Heart left ventricle (tissue), 16 donors: ENCODE data around the gene LXN. TPM values are rescaled to one million over a fixed set of nuclear protein-coding genes. Genes with fewer than 3 reads are reported as not detected.

Experiments
- ATAC-seq, 4 donors: fragments of 200-7000 bp; cut with Tn5 transposase; one replicate each; pipeline ENCODE4 v1.9.1; 2020 to 2022; ENCODE audit warnings: moderate library complexity in 4 of 4, mild to moderate bottlenecking in 3 of 4, moderate number of reproducible peaks in 1 of 4
- DNase-seq, 5 donors: peaks; one replicate each; pipeline ENCODE4 v3.0.0-alpha.2; 2020
- H3K27ac ChIP-seq, 12 donors: fragments of 200-600 bp; sonication (generic) in 4 of 12; one replicate each; pipeline versions ENCODE4 v1.5.0 to v1.8.0; 2016 to 2022; ENCODE audit warnings: mild to moderate bottlenecking in 2 of 12
- H3K27me3 ChIP-seq, 9 donors: fragments of 200-600 bp; sonication (generic) in 2 of 9; one replicate each; pipeline versions ENCODE4 v1.5.1 to v1.8.0; 2016 to 2022; ENCODE audit warnings: mild to moderate bottlenecking in 3 of 9
- H3K36me3 ChIP-seq, 9 donors: fragments of 200-600 bp; sonication (generic) in 2 of 9; one replicate each; pipeline versions ENCODE4 v1.5.0 to v1.8.0; 2018 to 2022; ENCODE audit warnings: mild to moderate bottlenecking in 2 of 9
- H3K4me1 ChIP-seq, 12 donors: fragments of 200-600 bp; sonication (generic) in 4 of 12; one replicate each; pipeline versions ENCODE4 v1.5.0 to v1.8.0; 2016 to 2022; ENCODE audit warnings: mild to moderate bottlenecking in 3 of 12
- H3K4me3 ChIP-seq, 12 donors: fragments of 200-600 bp; sonication (generic) in 4 of 12; one replicate each; pipeline versions ENCODE4 v1.5.0 to v1.8.0; 2017 to 2022; ENCODE audit warnings: mild to moderate bottlenecking in 9 of 12, moderate library complexity in 4 of 12
- H3K9me3 ChIP-seq, 12 donors: fragments of 200-600 bp; sonication (generic) in 4 of 12; one replicate each; pipeline versions ENCODE4 v1.5.0 to v1.8.0; 2016 to 2022; ENCODE audit warnings: mild to moderate bottlenecking in 1 of 12
- POLR2A ChIP-seq, 2 donors: fragments of 450-650 bp; IDR thresholded peaks; one replicate each; pipeline ENCODE4 v1.6.1; 2017; ENCODE audit warnings: antibody characterized with exemption in 2 of 2, mild to moderate bottlenecking in 2 of 2, moderate library complexity in 2 of 2
- WGBS, 4 donors: extraction: QIAGEN DNeasy Blood & Tissue Kit in 2 of 4; methylation state at CpG; one replicate each; pipeline versions ENCODE4 v1.1.5 to v1.1.7; 2013 to 2018; 5-methylcytosine and 5-hydroxymethylcytosine counted together
- intact Hi-C, 10 donors: fragments of 100-400 bp; cut with DNase I; formaldehyde crosslinking; loops; one replicate each; pipeline versions ENCODE4 v1.11.1 to v1.14.2; 2022
- polyA plus RNA-seq, 2 donors: library from polyadenylated mRNA; stranded (reverse); fragments of 200-250 nt; gene quantifications; one replicate each; pipeline ENCODE4 v1.2.3, GENCODE V29; 2013
- total RNA-seq, 9 donors: library from RNA; depleted of rRNA in 2 of 9; stranded (reverse); fragments of >200 nt in 2 of 9; fragmentation: NEBNext Ultra II Directional in 3 of 9; extraction: Animal tissue kit (Norgen Biotek cat#: 25700) in 3 of 9; gene quantifications; one replicate each; pipeline versions ENCODE4 v1.1.0 to v1.2.4, GENCODE V29; 2016 to 2023
- TF ChIP-seq, protein P1 (sequence below), 12 donors: fragments of 200-600 bp; sonication (generic) in 4 of 12; IDR thresholded peaks; one replicate each; pipeline versions ENCODE4 v1.5.0 to v1.8.0; 2018 to 2022; ENCODE audit warnings: antibody characterized with exemption in 12 of 12, mild to moderate bottlenecking in 5 of 12
- donor health status: ischemic (EF 13 %, LVEDD 7.1; RV severe dilation, severe dysfunction).
- donor health status: healthy with polysubstance abuse.
- donor health status: DM: no; HTN: yes; CAD: no.
- donor health status: DM: no; HTN: no; CAD: no.
- donor health status: ischemic (EF 25% LVEDD 6.9; RV normal size, moderate dysfunction).
- donor health status: ischemic (EF 25% LVEDD 5.7; RV mildly dilated, moderate dysfunction).
- donor health status: healthy.
- donor health status: DM: yes; HTN: yes; CAD: no.
- donor health status: ischemic (EF 35%, LVEDD 5.7; RV mildly dilated, moderate dysfunction).
- donor health status: nonischemic (EF 11% LVEDD 7.7; RV severe dilation, severe dysfunction).
- donor health status: DM: yes; HTN: yes; CAD: no.
- donor health status: PGD.
- donor health status: ischemic (EF 29% LVEDD 5.4; RV normal size, mild dysfunction).
- donor health status: nonischemic (EF 23%, LVEDD 6.1; RV moderate dilation, normal function).

The LXN gene
- total and polyA plus RNA-seq, 11 donors = 2.3 to 21.8 (median 3.5) TPM

DNA sequence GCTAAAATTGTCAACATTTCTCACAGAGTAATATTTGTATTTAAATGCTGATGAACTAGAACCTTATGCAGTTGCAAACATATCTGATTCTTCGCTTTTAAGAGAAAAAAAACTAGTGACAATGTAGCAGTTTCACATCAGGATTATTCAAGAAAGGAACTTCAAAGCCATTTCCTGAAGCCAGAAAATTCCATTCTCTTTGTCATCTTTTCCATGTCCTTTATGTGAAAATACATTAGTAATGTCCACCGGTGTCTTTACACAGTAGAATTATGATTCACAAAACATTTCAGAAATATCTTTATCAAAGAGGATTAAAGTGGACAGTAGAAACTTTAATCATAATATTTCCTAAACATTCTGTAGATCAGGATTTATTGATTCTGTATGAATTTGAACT lies 12.7 kb upstream of the LXN start:
- ATAC-seq = no peak
- Histone ChIP-seq H3K27ac (no peak overlapping the region), H3K4me3 (no peak overlapping the region), H3K4me1 (no peaks in the 10 kb centered on the region), H3K9me3 (no peaks in the 10 kb centered on the region), H3K27me3 (no peaks in the 10 kb centered on the region), H3K36me3 (peaks cover 0 to 85% (median 40%) of the 10 kb centered on the region in 9 donors)
- intact Hi-C loops = no loop called here
- DNase-seq = no peak
- no peak for TF ChIP-seq POLR2A (IDR thresholded peaks at IDR 0.05)
- TF ChIP-seq, protein P1, sequence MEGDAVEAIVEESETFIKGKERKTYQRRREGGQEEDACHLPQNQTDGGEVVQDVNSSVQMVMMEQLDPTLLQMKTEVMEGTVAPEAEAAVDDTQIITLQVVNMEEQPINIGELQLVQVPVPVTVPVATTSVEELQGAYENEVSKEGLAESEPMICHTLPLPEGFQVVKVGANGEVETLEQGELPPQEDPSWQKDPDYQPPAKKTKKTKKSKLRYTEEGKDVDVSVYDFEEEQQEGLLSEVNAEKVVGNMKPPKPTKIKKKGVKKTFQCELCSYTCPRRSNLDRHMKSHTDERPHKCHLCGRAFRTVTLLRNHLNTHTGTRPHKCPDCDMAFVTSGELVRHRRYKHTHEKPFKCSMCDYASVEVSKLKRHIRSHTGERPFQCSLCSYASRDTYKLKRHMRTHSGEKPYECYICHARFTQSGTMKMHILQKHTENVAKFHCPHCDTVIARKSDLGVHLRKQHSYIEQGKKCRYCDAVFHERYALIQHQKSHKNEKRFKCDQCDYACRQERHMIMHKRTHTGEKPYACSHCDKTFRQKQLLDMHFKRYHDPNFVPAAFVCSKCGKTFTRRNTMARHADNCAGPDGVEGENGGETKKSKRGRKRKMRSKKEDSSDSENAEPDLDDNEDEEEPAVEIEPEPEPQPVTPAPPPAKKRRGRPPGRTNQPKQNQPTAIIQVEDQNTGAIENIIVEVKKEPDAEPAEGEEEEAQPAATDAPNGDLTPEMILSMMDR (IDR thresholded peaks at IDR 0.05) = no peak
- WGBS, 4 donors = 86 to 89% (median 87%) methylated on average over 2 of the region's 2 CpGs

DNA sequence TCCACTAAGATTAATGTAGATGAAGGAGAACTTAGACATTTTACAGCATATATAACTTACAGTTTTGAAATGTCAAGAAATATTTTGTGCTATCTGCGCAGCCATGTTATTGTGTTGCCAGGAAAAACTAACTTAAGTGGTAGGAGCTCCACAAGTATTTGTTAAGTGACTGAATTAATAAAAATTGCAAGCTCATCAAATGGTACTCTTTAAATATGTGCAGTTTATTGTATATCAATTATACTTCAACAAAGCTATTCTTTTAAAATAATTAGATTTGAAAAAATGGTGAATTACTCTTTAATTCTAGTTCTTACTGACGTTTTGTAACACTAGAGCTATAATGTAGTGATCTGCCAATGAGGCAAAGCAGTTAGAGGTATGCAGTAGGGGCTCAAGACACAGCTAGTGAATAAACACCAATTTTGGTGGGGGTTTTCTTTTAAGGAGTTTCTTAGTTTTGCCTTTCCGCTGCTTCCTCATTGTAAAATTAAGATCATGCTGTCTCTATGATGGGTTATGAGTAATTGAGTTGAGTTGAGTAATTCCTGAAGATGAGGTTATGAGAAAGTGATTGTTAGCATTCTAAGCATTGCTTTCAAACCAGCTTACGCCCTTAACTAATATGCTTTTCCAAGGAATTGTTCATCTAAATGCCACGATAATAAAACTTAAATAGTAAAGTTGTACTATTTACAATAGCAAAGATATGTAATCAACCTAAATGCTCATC lies 10.9 kb upstream of the LXN start:
- Histone ChIP-seq H3K27me3 (no peaks in the 10 kb centered on the region), H3K36me3 (peaks cover 0 to 82% (median 43%) of the 10 kb centered on the region in 9 donors), H3K27ac (no peak overlapping the region), H3K4me3 (no peak overlapping the region), H3K4me1 (no peaks in the 10 kb centered on the region), H3K9me3 (no peaks in the 10 kb centered on the region)
- DNase-seq (no peak), ATAC-seq (no peak)
- TF ChIP-seq, protein P1 (IDR thresholded peaks at IDR 0.05) = no peak
- TF ChIP-seq POLR2A (IDR thresholded peaks at IDR 0.05) = no peak
- 89 to 98% (median 95%) methylated on average over 5 of the region's 5 CpGs for WGBS, 4 donors
- intact Hi-C loops = no loop called here

DNA sequence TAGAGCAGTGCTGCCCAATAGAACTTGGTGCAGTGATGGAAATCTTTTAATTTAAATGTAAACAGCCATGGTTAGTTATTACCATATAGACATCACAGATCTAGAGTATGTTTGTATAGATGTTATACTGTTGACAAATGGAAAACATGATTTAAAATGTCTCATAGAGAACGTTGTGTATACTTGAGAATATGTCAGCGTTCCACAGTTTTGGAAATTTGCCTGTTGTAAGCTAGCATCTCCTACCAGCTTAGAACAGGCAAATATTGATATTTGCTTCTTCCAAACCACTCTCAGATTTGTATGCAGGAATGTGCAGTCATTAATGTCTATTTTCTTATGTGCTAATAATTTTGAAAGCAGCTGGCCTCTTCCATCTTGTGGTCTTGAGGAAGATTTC lies 8.4 kb upstream of the LXN start:
- H3K27ac ChIP-seq = no peak overlapping the region
- TF ChIP-seq POLR2A (IDR thresholded peaks at IDR 0.05) = no peak
- TF ChIP-seq, protein P1 (IDR thresholded peaks at IDR 0.05) = no peak
- 84 to 90% (median 87%) methylated on average over 2 of the region's 2 CpGs for WGBS, 4 donors
- H3K4me1 ChIP-seq = no peaks in the 10 kb centered on the region
- H3K9me3 ChIP-seq = no peaks in the 10 kb centered on the region
- ATAC-seq = no peak
- H3K36me3 ChIP-seq = peaks cover 0 to 83% (median 63%) of the 10 kb centered on the region in 9 donors
- no peak for DNase-seq
- intact Hi-C loops = no loop called here
- no peak overlapping the region for H3K4me3 ChIP-seq
- H3K27me3 ChIP-seq = no peaks in the 10 kb centered on the region

DNA sequence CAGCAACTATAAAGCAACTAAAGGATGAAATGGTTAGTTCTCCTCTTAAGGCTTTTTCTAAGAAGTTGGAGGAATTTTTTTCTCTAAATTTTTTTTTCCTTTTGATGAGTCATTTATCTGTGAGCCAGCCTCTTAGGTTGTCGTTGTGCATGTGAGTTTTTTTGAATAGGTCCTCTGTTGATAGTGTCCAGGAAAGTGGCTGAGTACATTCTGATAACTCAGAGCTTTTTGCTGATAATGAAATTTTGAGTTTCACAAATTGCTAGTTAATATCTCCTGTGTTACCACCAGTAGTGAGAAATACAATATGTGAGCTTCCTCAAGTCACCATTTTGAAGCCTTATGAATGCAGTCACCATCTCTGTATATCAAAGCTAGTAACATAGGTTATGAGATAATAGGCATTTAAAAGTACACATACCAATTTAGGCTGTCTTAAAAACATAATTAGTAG lies 7.1 kb upstream of the LXN start:
- Histone ChIP-seq H3K27ac (no peak overlapping the region), H3K4me3 (no peak overlapping the region), H3K36me3 (peaks cover 0 to 74% (median 53%) of the 10 kb centered on the region in 9 donors), H3K9me3 (no peaks in the 10 kb centered on the region), H3K4me1 (no peaks in the 10 kb centered on the region), H3K27me3 (no peaks in the 10 kb centered on the region)
- intact Hi-C loops = no loop called here
- no peak for ATAC-seq
- WGBS, 4 donors = 27 to 35% (median 33%) methylated on average over 1 of the region's 1 CpG
- no peak for DNase-seq
- no peak for TF ChIP-seq POLR2A (IDR thresholded peaks at IDR 0.05)
- TF ChIP-seq, protein P1 (IDR thresholded peaks at IDR 0.05) = no peak
